OCI-LY3 (cell line): ENCODE results near the gene PYCR2.
A peak's percentile ranks its signal among the peaks of the same experiment; 100 is the strongest.

Source experiments
- H2AFZ ChIP-seq: fragments of 200-600, 300-600 bp; shearing (Covaris generic); 2 replicates; pipeline ENCODE4 v1.6.0; 2014; ENCODE audit warnings: antibody characterized with exemption, low read depth, low read length
- H3K27ac ChIP-seq: fragments of 200-600, 300-600 bp; sonication (generic); 2 replicates; pipeline ENCODE4 v1.5.1; 2014; ENCODE audit warnings: mild to moderate bottlenecking, low read length, moderate library complexity, mixed read lengths
- H3K27me3 ChIP-seq: fragments of 200-600, 300-600 bp; sonication (generic); 2 replicates; pipeline ENCODE4 v1.6.1; 2014; ENCODE audit warnings: low read depth, low read length, mixed read lengths
- H3K36me3 ChIP-seq: fragments of 200-600, 300-600 bp; sonication (generic); replicated peaks from 2 replicates; pipeline ENCODE3; 2014; ENCODE audit warnings: low read depth, low read length, mixed read lengths
- H3K4me1 ChIP-seq: fragments of 300-600, 200-600 bp; sonication (generic); 2 replicates; pipeline ENCODE4 v1.6.1; 2014; ENCODE audit warnings: low read length, mixed read lengths
- H3K4me2 ChIP-seq: fragments of 200-600, 300-600 bp; sonication (generic); 2 replicates; pipeline ENCODE4 v1.6.1; 2014; ENCODE audit warnings: low read length, mixed read lengths
- H3K4me3 ChIP-seq: fragments of 300-600, 200-600 bp; sonication (generic); 2 replicates; pipeline ENCODE4 v1.5.1; 2014; ENCODE audit warnings: antibody characterized with exemption, mild to moderate bottlenecking, low read length, moderate library complexity
- H3K79me2 ChIP-seq: fragments of 300-600, 200-600 bp; shearing (Covaris generic); 2 replicates; pipeline ENCODE4 v1.6.1; 2014; ENCODE audit warnings: mild to moderate bottlenecking, low read length, mixed read lengths
- H3K9ac ChIP-seq: fragments of 300-600, 200-600 bp; shearing (Covaris generic); 2 replicates; pipeline ENCODE4 v1.6.0; 2014; ENCODE audit warnings: mild to moderate bottlenecking, low read length, moderate library complexity
- H3K9me3 ChIP-seq: fragments of 200-600, 300-600 bp; shearing (Covaris generic); 2 replicates; pipeline ENCODE4 v1.6.1; 2014; ENCODE audit warnings: low read length, mixed read lengths; ENCODE audit not compliant: insufficient read depth
- H4K20me1 ChIP-seq: fragments of 200-600, 300-600 bp; sonication (generic); 2 replicates; pipeline ENCODE4 v1.6.1; 2016; ENCODE audit warnings: low read length, mixed read lengths; ENCODE audit not compliant: insufficient read depth
- EZH2phosphoT487 ChIP-seq: fragments of 200-600 bp; shearing (Covaris generic); IDR thresholded peaks from 2 replicates; pipeline ENCODE4 v1.6.1; 2018; ENCODE audit warnings: antibody characterized with exemption, mixed run types, low read depth
- TF ChIP-seq, protein P1 (sequence below): fragments of 200-600, 300-600 bp; sonication (generic); IDR thresholded peaks from 2 replicates; pipeline ENCODE4 v1.5.1; 2014; ENCODE audit warnings: antibody characterized with exemption, low read length, low read depth

Gene PYCR2

DNA sequence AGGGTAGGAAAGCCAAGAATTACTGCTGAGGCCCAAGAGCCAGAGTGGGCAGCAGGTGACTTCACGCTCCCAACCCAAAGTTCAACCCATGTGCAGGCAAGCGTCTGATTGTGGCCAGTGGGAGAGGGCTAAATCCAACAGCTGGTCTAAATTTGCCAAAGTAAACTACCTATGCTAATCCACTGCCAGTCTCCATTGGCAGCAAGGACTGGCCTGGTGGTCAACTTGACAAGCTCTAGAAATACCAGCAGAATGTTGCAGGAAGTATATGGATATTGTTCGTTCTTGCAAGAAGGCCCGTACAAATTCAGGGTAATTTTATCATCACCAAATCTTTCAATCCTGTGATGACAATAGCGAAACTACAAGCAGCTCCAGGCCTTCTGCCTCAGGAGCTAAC is 43.4 kb downstream of the PYCR2 start:
- peaks cover 13% of the 10 kb centered on the region; the same call in 1 of the 2 replicates for H3K79me2 ChIP-seq
- peak overlapping the region; percentile 81; the same call in 1 of the 2 replicates for H3K4me2 ChIP-seq
- no peaks in the 10 kb centered on the region for H4K20me1 ChIP-seq
- H3K9me3 ChIP-seq = no peaks in the 10 kb centered on the region
- no peak overlapping the region for H2AFZ ChIP-seq
- no peaks in the 10 kb centered on the region for H3K27me3 ChIP-seq
- peaks cover 13% of the 10 kb centered on the region for H3K4me1 ChIP-seq
- TF ChIP-seq EZH2phosphoT487 = no peak
- TF ChIP-seq, protein P1, sequence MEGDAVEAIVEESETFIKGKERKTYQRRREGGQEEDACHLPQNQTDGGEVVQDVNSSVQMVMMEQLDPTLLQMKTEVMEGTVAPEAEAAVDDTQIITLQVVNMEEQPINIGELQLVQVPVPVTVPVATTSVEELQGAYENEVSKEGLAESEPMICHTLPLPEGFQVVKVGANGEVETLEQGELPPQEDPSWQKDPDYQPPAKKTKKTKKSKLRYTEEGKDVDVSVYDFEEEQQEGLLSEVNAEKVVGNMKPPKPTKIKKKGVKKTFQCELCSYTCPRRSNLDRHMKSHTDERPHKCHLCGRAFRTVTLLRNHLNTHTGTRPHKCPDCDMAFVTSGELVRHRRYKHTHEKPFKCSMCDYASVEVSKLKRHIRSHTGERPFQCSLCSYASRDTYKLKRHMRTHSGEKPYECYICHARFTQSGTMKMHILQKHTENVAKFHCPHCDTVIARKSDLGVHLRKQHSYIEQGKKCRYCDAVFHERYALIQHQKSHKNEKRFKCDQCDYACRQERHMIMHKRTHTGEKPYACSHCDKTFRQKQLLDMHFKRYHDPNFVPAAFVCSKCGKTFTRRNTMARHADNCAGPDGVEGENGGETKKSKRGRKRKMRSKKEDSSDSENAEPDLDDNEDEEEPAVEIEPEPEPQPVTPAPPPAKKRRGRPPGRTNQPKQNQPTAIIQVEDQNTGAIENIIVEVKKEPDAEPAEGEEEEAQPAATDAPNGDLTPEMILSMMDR = no peak
- no peak overlapping the region for H3K9ac ChIP-seq
- no peak overlapping the region for H3K27ac ChIP-seq
- no peak overlapping the region for H3K4me3 ChIP-seq
- H3K36me3 ChIP-seq = peaks cover 7% of the 10 kb centered on the region

DNA sequence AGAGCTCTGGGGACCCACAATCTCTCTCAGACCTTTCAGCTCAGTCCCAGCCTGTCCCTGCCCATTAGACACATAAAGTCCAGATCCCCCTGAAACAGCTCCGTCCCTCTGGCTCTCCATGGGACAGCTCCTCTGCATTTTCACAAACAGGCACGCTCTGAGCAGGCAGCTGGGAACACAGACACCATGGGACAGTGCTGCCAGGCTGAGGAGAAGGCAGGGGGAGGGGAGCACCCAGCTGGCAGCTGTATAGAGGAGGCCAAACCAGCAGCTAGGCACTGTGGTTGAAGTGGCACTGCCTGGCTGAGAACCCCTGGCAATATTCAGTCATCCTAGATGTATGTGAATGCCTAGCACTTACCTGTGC is 43.8 kb downstream of the PYCR2 start:
- Histone ChIP-seq H3K9ac (no peak overlapping the region), H3K4me1 (peaks cover 13% of the 10 kb centered on the region), H3K4me3 (no peak overlapping the region), H3K27me3 (no peaks in the 10 kb centered on the region), H3K36me3 (peaks cover 7% of the 10 kb centered on the region), H3K27ac (no peak overlapping the region), H2AFZ (no peak overlapping the region), H3K79me2 (peaks cover 13% of the 10 kb centered on the region; the same call in 1 of the 2 replicates), H3K4me2 (no peak overlapping the region), H3K9me3 (no peaks in the 10 kb centered on the region), H4K20me1 (no peaks in the 10 kb centered on the region)
- no peak for TF ChIP-seq EZH2phosphoT487
- TF ChIP-seq, protein P1 = no peak

DNA sequence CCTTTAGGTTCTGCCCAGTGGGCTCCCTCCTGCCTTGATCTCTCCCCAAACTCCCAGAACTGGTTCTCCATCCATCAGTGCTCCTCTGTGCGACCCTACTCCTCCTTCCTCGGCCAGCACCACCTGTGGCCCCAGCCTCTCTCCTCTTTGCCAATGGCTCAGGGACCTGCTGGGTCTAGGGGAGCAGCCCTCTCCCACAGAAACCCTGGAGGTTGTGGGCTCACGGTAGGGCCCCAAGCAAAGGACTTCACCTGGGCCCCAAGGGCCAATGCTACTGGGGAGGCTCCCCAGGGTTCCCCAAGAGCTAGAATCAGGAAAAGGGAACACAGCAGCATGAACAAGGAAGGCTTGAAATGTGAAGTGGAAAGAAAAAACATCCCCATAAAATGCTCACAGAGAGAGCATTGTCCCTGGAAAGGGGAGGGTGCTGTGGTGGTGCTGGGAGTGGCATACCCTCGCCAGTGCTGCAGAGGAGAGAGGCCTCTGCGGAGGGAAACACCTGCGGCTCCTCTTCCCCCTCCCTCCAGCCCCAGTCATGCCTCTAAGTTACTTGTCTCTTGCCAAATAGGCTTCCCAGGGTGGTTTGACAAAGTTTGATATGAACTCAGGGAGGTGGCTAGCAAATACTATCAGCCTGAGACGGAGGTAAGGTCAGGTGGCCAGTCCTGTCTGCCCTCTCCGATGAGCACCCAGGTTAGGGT is 44.4 kb downstream of the PYCR2 start:
- Histone ChIP-seq H3K9ac (no peak overlapping the region), H4K20me1 (no peaks in the 10 kb centered on the region), H3K27me3 (no peaks in the 10 kb centered on the region), H2AFZ (no peak overlapping the region), H3K4me1 (peaks cover 13% of the 10 kb centered on the region), H3K9me3 (no peaks in the 10 kb centered on the region), H3K36me3 (peaks cover 10% of the 10 kb centered on the region), H3K4me3 (no peak overlapping the region), H3K79me2 (peaks cover 13% of the 10 kb centered on the region; the same call in 1 of the 2 replicates), H3K27ac (no peak overlapping the region), H3K4me2 (no peak overlapping the region)
- TF ChIP-seq, protein P1 = no peak
- TF ChIP-seq EZH2phosphoT487 = no peak

DNA sequence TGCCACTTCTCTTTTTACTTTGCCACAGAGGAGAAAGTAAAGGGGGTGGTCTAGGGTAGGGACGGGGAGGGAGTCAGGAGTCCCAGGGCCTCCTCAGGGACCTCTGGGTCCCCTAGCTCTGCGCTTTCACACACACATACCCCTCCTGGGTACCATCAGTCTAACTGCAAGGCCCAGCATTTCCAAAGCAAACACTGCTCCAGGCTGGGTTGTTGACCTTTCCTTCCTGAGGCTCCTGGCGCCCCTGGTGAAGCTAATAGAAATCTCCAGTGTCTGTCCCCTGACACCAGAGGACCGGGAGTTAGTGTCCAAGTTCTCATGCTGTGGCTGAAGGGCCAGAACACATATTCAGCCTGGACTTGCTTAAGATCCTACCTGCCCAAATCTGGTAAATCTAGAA is 45.8 kb downstream of the PYCR2 start:
- H3K27ac ChIP-seq = no peak overlapping the region

More for the DNA sequence above, 45.8 kb downstream of the PYCR2 start:
- Histone ChIP-seq H3K9me3 (no peaks in the 10 kb centered on the region), H3K36me3 (peaks cover 11% of the 10 kb centered on the region), H3K4me3 (no peak overlapping the region), H4K20me1 (no peaks in the 10 kb centered on the region), H3K4me1 (peaks cover 8% of the 10 kb centered on the region; the same call in 1 of the 2 replicates), H3K4me2 (no peak overlapping the region), H3K79me2 (peaks cover 13% of the 10 kb centered on the region; the same call in 1 of the 2 replicates), H3K27me3 (no peaks in the 10 kb centered on the region), H2AFZ (no peak overlapping the region), H3K9ac (no peak overlapping the region)
- TF ChIP-seq, protein P1 = no peak
- no peak for TF ChIP-seq EZH2phosphoT487
